HT1080 (cell line): ENCODE measurements around the gene ZNF273. TPM values are rescaled to one million over a fixed set of nuclear protein-coding genes. Genes with fewer than 3 reads are reported as not detected.
A peak's percentile ranks its signal among the peaks of the same experiment; 100 is the strongest.
"Not testable (repeated sequence)": the region's sequence is repeated elsewhere in the genome, so short reads cannot be mapped to it uniquely, and the experiment has no call there.

Experiments used
- DNase-seq: peaks from one replicate; pipeline ENCODE4 v3.0.0-alpha.2; 2015; ENCODE audit warnings: low read depth
- polyA plus RNA-seq, 2 experiments: library from polyadenylated mRNA; depleted of rRNA; stranded (reverse); fragments of >200 nt; gene quantifications; 2 replicates each; pipeline ENCODE4 v1.2.3, GENCODE V29; 2015
- total RNA-seq: library from RNA; depleted of rRNA; stranded (reverse); fragments of >200 nt; shearing (Covaris generic); gene quantifications from 2 replicates; pipeline ENCODE4 v1.2.3, GENCODE V29; 2014; rRNA removed

Gene ZNF273
- 2.8 and 3.9 TPM in 2 replicates for total RNA-seq
- polyA plus RNA-seq (2015; cell fraction: cytosol; rRNA removed) = 3.2 and 3.4 TPM in 2 replicates
- 2.7 and 2.9 TPM in 2 replicates for polyA plus RNA-seq (2015; cell fraction: nucleus; rRNA removed)

DNA sequence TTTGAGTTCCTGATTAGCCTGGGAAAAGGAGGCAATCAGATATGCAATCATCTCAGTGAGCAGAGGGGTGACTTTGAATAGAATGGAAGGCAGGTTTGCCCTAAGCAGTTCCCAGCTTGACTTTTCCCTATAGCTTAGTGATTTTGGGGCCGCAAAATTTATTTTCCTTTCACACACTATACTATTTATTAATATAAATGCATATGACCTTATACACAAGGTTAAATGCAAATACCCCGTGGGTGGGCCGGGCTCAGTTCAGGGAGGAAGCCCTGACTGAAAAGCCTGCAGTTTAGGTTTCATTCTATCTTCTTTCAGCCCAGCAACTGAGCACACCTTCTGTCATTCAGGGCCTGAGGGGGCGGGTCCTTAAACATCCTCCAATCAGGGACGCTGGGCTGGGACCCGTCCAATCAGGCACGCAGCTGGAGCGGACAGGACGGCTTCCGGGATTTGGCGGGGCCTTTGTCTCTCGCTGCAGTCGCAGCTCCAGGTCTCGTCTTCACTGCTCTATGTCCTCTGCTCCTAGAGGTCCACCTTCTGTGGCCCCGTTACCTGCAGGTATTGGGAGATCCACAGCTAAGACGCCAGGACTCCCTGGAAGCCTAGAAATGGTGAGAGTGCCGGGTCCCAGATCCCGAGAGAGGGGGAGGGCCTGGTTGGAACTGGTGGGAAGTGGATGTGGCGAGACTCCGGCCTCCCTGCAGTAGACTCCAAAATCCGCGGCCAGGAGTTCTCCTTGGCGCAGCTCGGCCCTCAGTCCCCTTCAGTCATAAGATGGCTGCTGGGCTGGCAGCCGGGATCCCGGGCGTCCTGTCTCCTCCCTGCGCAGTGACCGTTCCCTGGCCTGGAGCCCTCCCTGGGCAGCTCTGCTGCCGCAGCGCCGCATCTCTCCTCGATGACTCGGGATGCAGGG lies at the start of gene ZNF273:
ZNF273 (plus strand) TSS at position 468 of the 916 bp plus-strand sequence; CDS start at position 513, 45 bp downstream.
- peak; percentile 85 for DNase-seq

DNA sequence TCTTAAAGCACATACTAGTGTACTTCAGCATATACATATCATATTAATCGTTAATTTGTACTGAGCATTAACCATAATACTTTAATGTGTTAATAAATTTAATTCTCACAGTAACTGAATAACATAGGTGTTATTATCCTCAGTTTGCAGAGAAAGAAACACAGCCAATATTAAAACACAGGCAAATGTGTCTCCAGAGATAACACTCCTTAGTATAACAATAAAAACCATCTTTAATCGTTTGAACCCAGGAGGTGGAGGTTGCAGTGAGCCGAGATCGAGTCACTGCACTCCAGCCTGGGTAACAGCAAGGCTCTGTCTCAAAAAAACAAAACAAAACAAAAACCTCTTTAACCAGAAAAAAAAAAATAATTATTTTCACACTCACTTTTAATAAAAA lies 49.4 kb upstream of the ZNF273 start:
- no peak for DNase-seq

DNA sequence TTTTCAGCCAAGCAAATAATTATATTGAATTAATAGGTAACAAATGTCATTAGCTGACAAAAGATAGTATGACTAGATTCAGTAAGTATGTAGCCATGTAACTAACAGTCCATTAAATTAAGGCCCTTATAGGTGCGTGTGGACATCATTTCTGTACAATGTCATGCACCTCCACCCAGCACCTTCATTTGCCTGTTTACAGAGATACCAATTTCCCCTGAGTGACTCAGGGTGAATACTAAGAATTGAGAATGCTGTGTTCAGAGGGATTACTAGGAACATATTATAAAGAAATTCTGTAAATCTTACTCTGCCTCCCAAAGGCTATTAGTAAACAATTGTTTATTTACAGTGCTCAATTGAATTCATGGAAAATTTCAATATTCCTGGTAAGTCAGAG lies 48.1 kb upstream of the ZNF273 start:
- no peak for DNase-seq

DNA sequence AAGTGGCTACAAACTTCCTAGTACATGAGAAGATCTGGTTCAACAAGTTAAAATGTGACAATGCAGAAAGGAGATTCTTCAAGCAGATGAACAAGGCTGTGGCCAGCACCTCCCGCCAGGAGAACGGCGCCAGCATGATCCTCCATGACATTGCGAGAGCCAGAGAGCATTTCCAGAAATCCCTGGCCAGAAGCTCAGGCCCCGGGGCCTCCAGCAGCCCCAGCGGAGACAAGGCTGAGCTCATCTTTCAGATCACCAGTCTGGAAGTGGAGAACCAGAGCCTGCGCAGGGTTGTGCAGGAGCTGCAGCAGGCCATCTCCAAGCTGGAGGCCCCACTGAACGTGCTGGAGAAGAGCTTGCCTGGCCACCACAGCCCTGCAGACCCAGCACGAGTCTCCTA lies 40.1 kb upstream of the ZNF273 start:
- no peak for DNase-seq

DNA sequence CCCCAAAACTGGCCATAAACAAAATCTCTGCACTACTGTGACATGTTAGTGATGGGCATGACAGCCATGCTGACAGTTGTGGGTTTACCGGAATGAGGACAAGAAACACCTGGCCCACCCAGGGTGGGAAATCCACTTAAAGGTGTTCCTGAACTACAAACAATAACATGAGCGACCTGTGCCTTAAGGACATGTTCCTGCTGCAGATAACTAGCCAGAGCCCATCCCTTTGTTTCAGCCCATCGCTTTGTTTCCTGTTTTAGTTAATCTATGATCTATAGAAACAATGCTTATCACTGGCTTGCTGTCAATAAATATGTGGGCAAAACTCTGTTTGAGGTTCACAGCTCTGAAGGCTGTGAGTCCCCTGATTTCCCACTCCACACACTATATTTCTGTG lies 39.5 kb upstream of the ZNF273 start:
- not testable (repeated sequence) for DNase-seq

DNA sequence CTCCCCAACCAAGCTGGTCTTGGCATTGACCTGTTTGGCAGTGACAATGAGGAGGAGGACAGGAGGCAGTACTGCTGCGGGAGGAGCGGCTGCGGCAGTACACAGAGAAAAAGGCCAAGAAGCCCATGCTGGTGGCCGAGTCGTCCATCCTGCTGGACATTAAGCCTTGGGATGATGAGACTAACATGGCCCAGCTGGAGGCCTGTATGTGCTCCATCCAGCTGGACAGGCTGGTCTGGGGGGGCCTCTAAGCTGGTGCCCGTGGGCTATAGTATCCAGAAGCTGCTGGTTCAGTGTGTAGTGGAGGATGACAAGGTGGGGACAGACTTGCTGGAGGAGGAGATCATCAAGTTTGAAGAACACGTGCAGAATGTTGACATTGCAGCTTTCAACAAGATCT lies 39.1 kb upstream of the ZNF273 start:
- no peak for DNase-seq

DNA sequence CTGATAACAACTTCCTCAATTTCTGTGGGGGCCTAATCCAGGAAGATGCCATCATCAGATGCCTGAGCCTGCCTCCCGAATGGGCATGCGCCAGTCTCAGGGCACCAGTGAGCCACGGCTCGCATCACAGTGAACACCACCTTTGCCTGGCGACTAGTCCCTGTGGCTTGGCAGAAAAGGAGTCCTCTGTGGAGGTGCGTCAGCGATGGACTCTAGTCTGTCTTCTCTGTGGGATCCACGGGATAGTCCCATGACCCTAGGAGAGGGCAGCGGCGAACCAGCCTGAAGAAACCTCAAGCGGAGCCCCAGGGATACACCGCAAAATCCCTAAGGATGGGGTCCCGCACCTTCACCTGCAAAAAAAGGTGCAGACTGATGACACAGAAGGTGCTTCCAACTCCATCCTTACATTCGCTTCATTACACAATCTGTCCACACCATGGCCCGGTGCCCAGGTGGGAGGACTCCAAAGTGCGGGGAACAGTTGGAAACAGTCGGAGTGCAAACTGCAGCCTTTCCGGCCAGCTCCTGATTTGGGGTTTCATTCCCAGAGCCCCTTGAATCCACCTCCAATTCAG lies 35.1 kb upstream of the ZNF273 start:
- no peak for DNase-seq

DNA sequence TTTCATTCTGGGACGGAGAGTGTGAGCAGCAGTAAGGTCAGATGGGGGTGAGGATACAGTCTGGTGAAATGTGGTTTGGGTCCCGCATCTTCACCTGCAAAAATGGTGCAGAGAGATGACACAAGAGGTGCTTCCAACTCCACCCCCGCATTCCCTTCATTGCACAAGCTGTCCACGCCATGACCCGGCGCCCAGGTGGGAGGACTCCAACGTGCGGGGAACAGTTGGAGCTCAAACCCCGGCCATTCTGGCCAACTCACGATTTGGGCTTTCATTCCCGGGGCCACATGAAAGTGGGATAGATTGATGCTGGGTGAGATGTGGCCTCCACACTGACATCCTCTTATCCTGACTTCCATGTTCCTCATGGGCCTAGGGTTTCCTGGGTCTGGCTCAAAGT lies 34.6 kb upstream of the ZNF273 start:
- no peak for DNase-seq

DNA sequence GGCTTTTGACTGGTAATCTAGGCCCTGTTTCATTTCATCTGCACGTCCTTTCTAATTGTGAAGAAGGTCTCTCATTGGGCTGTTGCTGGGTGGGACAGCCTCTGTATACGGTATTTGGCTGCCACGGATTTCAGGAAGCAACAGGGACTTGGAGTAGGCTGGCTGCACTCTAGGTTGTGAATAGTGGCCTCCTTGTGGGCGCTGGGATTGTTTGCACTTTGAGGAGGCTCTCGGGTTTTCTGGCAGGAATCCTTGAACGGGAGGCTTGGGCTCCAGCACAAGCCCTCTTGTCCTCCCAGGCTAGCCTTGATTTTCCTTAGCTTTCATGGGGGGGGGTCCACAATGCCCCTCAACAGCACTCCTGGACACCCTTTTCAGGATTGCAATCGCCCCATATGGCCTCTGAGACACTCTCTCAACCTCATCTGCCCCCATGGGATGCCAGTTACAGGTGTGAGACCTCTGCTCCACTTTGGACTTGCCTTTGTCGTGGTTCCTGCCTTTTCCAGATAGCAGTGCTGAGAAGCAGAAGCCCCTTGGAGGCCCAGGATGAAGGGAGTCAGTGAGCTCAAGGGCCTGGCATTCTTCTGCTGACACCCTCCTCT lies 33.9 kb upstream of the ZNF273 start:
- DNase-seq = no peak

DNA sequence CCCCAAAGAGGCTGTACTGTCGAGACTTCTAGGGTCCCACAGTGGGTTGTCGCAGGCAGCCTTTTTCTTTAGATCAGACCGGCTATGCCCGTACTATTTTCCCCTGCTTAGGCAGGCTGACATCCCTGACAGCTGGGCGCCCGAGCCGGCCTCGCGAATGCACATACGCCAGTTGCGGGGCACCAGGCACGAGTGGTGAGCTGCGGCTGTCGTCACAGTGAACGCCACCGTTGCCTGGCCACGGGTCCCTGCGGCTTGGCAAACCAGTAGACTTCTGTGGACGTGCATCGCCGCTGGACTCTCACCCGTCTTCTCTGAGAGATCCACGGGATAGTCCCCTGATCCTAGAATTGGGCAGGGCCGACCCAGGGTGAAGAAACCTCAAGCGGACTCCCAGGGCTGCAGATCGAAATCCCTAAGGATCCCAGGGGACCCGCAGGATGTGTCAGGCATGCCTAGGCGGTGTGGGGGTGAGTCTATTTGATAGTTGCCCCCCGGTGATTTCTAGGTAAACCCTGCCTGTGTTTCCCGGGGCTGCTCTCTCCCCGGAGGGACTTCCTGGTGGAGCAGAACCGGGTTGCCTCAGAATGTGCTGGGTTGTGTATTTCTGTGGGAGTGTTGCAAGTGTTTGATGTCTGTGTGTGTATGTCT lies 33.0 kb upstream of the ZNF273 start:
- DNase-seq = no peak

DNA sequence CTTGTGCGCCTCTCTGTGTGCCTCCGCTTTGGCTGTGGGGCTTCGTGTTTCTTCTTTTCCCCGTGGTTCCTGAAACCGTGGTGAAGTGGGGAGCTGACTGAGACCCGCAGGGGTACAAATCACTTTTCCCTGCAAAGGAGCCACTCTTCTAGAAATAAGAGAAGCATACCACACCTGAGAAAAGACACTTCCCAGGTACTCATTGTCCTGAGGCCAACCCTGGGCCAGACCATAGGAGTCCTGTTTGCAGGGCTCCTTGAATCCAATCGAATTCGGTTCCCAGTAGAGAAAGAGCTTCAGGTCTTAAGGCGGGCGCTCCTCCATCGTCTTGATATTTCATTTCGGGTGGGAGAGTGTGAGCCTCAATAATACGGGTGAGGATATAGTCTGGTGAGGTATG lies 32.4 kb upstream of the ZNF273 start:
- no peak for DNase-seq

DNA sequence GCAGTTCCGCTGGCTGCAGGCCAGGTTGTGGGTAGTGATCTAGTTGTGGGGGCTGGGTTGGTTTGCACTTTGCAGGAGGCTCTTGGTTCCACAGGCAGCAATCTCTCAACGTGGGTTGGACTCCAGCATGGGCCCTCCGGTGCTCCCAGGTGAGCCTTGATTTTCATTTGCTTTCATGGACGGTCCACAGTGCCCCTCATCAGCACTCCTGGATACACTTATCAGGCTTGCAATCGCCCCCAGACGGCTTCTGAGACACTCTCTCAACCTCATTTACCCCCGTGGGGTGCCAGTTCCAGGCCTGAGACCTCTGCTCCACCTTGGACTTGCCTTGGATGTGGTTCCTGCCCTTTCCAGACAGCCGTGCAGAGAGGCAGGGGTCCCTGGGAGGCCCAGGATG lies 31.3 kb upstream of the ZNF273 start:
- DNase-seq = no peak

DNA sequence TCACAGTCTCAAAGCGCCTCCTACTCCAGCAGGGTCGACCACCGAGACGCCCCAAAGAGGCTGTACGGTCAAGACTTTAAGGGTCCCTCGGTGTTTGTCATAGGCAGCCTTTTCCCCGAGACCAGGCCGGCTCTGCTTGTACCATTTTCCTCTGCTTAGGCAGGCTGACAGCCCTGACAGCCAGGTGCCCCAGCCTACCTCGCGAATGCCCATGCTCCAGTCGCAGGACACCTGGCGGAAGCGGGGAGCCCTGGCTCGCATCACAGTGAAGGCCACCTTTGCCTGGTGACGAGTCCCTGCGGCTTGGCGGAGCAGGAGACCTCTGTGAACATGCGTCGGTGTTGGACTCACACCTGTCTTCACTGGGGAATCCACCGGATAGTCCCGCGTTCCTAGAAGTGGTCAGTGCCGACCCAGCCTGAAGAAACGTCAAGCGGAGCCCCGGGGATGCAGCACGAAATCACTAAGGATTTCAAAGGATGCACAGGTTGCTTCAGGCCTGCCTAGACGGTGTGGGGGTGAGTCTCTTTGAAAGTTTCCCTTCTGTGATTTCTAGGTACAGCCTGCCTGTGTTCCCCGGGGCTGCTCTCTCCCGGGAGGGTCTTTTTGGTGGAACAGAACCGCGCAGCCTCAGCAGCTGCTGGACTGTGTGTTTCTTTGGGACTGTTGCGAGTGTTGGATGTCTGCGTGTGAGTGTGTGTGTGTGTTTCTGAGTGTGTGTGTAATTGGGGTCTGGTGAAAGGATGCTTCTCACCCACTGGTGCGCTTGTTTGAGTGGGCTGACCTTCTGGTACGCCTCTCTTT lies 30.5 kb upstream of the ZNF273 start:
- no peak for DNase-seq

DNA sequence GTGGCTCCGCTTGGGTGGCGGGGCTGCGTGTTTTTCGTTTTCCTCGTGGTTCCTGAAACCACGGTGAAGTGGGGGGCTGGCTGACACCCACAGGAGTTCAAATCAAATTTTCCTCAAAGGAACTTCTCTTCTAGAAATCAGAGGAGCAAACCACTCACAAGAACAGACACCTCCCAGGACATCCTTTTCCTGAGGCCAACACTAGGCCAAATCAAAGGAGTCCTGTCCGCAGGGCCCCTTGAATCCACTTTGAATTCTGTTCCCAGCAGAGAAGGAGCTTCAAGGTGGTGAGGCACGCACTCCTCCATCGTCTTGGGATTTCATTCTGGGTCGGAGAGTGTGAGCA lies 29.9 kb upstream of the ZNF273 start:
- no peak for DNase-seq

DNA sequence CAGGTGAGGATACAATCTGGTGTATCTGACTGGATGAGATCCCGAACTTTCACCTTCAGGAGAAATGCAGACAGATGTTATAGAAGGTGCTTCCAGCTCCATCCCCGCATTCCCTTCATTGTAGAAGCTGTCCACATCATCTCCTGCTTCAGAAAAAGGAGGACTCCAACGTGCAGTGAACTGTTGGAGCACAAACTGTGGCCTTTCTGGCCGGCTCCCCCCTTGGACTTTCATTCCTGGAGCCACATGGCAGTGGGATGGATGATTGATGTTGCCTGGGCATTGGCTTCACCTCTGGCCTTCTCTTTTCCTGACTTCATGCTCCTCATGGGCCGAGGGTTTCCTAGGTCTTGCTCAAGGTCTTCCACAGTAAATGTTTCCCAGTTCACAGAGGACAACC lies 29.6 kb upstream of the ZNF273 start:
- DNase-seq = no peak

DNA sequence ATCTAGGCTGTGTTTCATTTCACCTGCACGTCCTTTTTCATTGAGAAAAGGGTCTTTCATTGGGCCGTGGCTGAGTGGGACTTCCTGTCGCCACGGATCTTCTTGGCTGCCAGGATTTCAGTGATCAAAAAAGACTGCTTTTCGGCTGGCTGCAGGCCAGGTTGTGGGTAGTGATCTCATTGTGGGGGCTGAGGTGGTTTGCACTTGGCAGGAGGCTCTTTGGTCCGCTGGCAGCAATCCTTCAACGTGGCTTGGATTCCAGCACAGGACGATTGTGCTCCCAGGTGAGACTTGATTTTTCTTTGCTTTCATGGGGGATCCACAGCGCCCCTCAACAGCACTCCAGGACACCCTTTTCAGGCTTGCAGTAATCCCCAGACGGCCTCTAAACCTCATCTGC lies 29.0 kb upstream of the ZNF273 start:
- peak; percentile 37 for DNase-seq

DNA sequence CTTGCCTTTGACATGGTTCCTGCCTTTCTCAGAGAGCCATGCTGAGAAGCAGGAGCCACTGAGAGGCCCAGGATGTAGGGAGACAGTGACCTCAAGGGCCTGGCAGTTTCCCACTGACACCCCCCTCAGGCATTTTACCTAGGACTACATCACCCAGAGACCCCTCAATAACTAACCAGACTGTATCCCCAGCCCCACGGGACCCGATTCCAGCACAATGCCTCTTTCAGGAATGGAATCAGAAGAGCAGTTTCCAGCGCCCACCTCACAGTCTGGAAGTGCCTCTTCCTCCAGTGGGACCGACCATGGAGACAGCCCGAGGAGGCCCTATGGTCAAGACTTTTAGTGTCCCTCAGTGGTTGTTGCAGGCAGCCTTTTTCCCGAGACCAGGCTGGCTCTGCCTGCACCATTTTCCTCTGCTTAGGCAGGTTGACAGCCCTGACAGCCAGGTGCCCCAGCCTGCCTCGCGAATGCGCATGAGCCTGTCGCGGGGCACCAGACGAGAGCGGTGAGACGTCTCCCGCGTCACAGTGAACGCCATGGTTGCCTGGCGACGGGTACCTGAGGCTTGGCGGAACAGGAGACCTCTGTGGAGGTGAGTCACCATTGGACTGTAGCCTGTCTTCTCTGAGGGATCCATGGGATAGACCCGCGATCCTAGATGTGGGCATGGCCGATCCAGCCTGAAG lies 28.4 kb upstream of the ZNF273 start:
- no peak for DNase-seq

DNA sequence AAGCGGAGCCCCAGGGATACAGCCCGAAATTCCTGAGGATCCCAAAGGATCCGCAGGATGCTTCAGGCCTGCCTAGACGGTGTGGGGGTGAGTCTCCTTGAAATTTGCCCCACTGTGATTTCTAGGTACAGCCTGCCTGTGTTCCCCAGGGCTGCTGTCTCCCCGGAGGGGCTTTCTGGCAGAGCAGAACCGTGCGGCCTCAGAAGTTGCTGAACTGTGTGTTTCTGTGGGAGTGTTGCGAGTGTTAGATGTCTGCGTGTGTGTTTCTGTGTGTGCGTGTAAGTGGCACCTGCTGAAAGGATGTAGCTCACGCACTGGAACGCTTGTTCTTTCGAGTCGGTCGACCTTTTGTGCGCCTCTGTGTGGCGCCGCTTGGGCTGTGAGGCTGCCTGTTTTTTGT lies 27.8 kb upstream of the ZNF273 start:
- no peak for DNase-seq

DNA sequence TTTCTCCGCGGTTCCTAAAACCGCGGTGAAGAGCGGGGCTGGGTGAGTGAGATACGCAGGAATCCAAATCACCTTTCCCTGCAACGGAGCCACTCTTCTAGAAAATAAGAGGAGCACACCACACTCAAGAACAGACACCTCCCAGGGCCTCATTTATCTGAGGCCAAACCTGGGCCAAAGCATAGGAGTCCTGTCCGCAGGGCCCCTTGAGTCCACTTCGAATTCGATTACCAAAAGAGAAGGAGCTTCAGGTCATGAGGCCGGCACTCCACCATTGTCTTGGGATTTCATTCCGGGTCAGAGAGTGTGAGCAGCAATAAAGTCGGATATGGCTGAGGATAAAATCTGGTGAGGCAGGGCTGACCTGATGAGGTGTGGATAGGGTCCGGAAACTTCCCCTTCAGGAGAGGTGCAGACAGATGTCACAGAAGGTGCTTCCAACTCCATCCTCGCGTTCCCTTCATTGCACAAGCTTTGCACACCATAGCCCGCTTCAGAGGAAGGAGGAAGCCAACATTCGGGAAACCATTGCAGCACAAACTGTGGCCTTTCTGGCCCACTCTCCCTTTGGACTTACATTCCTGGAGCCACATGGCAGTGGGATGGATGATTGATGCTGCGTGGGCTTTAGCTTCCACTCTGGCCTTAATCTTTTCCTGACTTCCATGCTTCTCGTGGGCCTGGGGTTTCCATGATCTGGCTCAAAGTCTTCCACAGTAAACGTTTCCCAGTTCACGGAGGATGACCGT lies 27.2 kb upstream of the ZNF273 start:
- DNase-seq = no peak
